GM10847 (cell line): Measurements from ENCODE around the gene GAS6.

ENCODE experiments used
- POLR2A ChIP-seq: IDR thresholded peaks from 2 replicates; pipeline ENCODE4 v1.6.1; 2011; ENCODE audit not compliant: insufficient read length; ENCODE audit errors: extremely low read depth

The GAS6 gene

GRCh38 chr13:113879017-113879416 lies 15.1 kb upstream of the GAS6 start:
- no peak for TF ChIP-seq POLR2A

- TF ChIP-seq POLR2A: no peak
Measured at GRCh38 chr13:113877149-113877990, 13.5 kb upstream of the GAS6 start.

GRCh38 chr13:113876346-113877148 lies 12.7 kb upstream of the GAS6 start:
- no peak for TF ChIP-seq POLR2A

GRCh38 chr13:113875837-113876281 lies 12.0 kb upstream of the GAS6 start:
- TF ChIP-seq POLR2A: no peak

- TF ChIP-seq POLR2A: no peak
Measured at GRCh38 chr13:113875429-113875815, 11.5 kb upstream of the GAS6 start.

- no peak for TF ChIP-seq POLR2A
Measured at GRCh38 chr13:113874579-113875428, 10.9 kb upstream of the GAS6 start.

GRCh38 chr13:113874177-113874576 lies 10.3 kb upstream of the GAS6 start:
- TF ChIP-seq POLR2A: no peak

- TF ChIP-seq POLR2A: no peak
Measured at GRCh38 chr13:113869263-113869662, 5.4 kb upstream of the GAS6 start.

GRCh38 chr13:113865427-113865826 lies 1.6 kb upstream of the GAS6 start:
- TF ChIP-seq POLR2A: no peak

- no peak for TF ChIP-seq POLR2A
Measured at GRCh38 chr13:113864273-113864890, 506 bp upstream of the GAS6 start.

GRCh38 chr13:113862931-113863523 lies 849 bp downstream of the GAS6 start:
- no peak for TF ChIP-seq POLR2A

- no peak for TF ChIP-seq POLR2A
Measured at GRCh38 chr13:113862191-113862930, 1.5 kb downstream of the GAS6 start.

GRCh38 chr13:113861433-113862030 lies 2.3 kb downstream of the GAS6 start:
- TF ChIP-seq POLR2A: no peak
